ENCODE data around the gene LEPROT.
"Not testable (repeated sequence)": the region's sequence is repeated elsewhere in the genome, so short reads cannot be mapped to it uniquely, and the experiment has no call there.

The LEPROT gene

GRCh38 chr1:65420590-65421350 is at the start of gene LEPROT, which contains the start of gene LEPR:
Gene LEPROT (plus strand): TSS chr1:65420668. CDS start chr1:65420725, 57 bp downstream.
Gene LEPR (plus strand): TSS chr1:65420668. CDS start chr1:65565566, 144,898 bp downstream.
- Histone ChIP-seq H3K27me3 (ENCODE audit: insufficient read depth, low read length) (no peaks in the 10 kb centered on the region), H3K27ac (ENCODE audit: low read length) (peak within 1 kb of the TSS; percentile 76), H3K4me3 (ENCODE audit: low read length) (peak within 1 kb of the TSS; percentile 88), H3K9me3 (ENCODE audit: insufficient read depth, low read depth, low read length) (no peaks in the 10 kb centered on the region), H3K4me1 (ENCODE audit: insufficient read depth, low read length) (peaks cover 39% of the 10 kb centered on the region), H3K9ac (ENCODE audit: low read depth, low read length) (peak within 1 kb of the TSS; percentile 90), H3K36me3 (ENCODE audit: insufficient read depth, low read depth, low read length) (no peaks in the 10 kb centered on the region)

DNA sequence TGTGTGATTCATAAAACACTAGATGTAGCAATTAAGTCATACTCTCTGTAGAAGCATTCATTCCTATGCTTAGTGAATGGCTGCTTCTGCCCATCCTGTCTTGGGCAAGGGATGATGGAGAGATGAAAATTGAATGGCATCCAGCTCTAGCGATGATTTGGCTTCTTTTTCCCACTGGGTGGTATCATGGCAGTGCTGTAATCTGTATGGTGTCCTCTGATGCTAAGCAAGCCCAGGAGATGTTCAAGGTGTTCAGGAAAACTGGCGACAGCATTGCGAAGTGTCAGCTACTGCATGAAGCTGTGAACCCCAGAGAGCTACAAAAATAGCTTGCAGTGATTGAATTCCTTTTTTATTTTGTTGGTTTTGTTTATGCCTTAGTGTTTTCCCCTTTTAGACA is 48.9 kb upstream of the LEPROT start:
- Histone ChIP-seq H3K4me1 (ENCODE audit: insufficient read depth, low read length) (no peaks in the 10 kb centered on the region), H3K9me3 (ENCODE audit: insufficient read depth, low read depth, low read length) (no peaks in the 10 kb centered on the region), H3K9ac (ENCODE audit: low read depth, low read length) (no peak overlapping the region), H3K4me3 (ENCODE audit: low read length) (no peak overlapping the region), H3K27ac (ENCODE audit: low read length) (no peak overlapping the region), H3K27me3 (ENCODE audit: insufficient read depth, low read length) (no peaks in the 10 kb centered on the region), H3K36me3 (ENCODE audit: insufficient read depth, low read depth, low read length) (no peaks in the 10 kb centered on the region)

DNA sequence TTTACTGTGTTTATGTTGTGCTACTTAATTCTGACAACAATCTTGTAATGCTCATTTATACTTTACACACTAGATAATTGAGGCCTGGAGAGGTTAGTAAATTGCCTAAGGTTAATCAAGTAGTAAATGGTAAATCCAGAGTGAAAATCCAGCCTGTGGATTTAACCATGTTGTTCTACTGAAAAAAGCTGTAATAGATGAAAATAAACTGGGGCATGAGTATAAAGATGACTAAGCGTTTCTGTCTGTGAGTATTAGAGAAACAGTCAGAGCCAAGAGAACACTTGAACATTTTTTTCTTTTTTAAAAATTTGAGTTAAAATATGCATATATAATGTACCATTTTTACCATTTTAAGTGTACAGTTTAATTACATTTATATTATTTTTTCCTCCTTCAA is 47.9 kb upstream of the LEPROT start:
- Histone ChIP-seq H3K9me3 (ENCODE audit: insufficient read depth, low read depth, low read length) (no peaks in the 10 kb centered on the region), H3K4me1 (ENCODE audit: insufficient read depth, low read length) (no peaks in the 10 kb centered on the region), H3K9ac (ENCODE audit: low read depth, low read length) (no peak overlapping the region), H3K36me3 (ENCODE audit: insufficient read depth, low read depth, low read length) (no peaks in the 10 kb centered on the region), H3K4me3 (ENCODE audit: low read length) (no peak overlapping the region), H3K27me3 (ENCODE audit: insufficient read depth, low read length) (no peaks in the 10 kb centered on the region), H3K27ac (ENCODE audit: low read length) (no peak overlapping the region)

GRCh38 chr1:65377496-65378246 is 42.8 kb upstream of the LEPROT start:
- no peaks in the 10 kb centered on the region for H3K9me3 ChIP-seq (ENCODE audit: insufficient read depth, low read depth, low read length)
- H3K4me3 ChIP-seq (ENCODE audit: low read length) = no peak overlapping the region
- no peaks in the 10 kb centered on the region for H3K4me1 ChIP-seq (ENCODE audit: insufficient read depth, low read length)
- H3K36me3 ChIP-seq (ENCODE audit: insufficient read depth, low read depth, low read length) = no peaks in the 10 kb centered on the region
- no peak overlapping the region for H3K27ac ChIP-seq (ENCODE audit: low read length)
- H3K9ac ChIP-seq (ENCODE audit: low read depth, low read length) = no peak overlapping the region
- no peaks in the 10 kb centered on the region for H3K27me3 ChIP-seq (ENCODE audit: insufficient read depth, low read length)

- Histone ChIP-seq H3K4me3 (ENCODE audit: low read length) (no peak overlapping the region), H3K9ac (ENCODE audit: low read depth, low read length) (no peak overlapping the region), H3K36me3 (ENCODE audit: insufficient read depth, low read depth, low read length) (no peaks in the 10 kb centered on the region), H3K4me1 (ENCODE audit: insufficient read depth, low read length) (no peaks in the 10 kb centered on the region), H3K27me3 (ENCODE audit: insufficient read depth, low read length) (no peaks in the 10 kb centered on the region), H3K9me3 (ENCODE audit: insufficient read depth, low read depth, low read length) (no peaks in the 10 kb centered on the region), H3K27ac (ENCODE audit: low read length) (no peak overlapping the region)
Observed at GRCh38 chr1:65378247-65378946, 42.1 kb upstream of the LEPROT start.

GRCh38 chr1:65384426-65384825 is 36.0 kb upstream of the LEPROT start:
- not testable (repeated sequence) for H3K9me3 ChIP-seq (ENCODE audit: insufficient read depth, low read depth, low read length); H3K36me3 ChIP-seq (ENCODE audit: insufficient read depth, low read depth, low read length); H3K4me3 ChIP-seq (ENCODE audit: low read length); H3K27me3 ChIP-seq (ENCODE audit: insufficient read depth, low read length); H3K4me1 ChIP-seq (ENCODE audit: insufficient read depth, low read length); H3K27ac ChIP-seq (ENCODE audit: low read length); H3K9ac ChIP-seq (ENCODE audit: low read depth, low read length)

- Histone ChIP-seq H3K27ac (ENCODE audit: low read length) (no peak overlapping the region), H3K27me3 (ENCODE audit: insufficient read depth, low read length) (no peaks in the 10 kb centered on the region), H3K36me3 (ENCODE audit: insufficient read depth, low read depth, low read length) (no peaks in the 10 kb centered on the region), H3K9me3 (ENCODE audit: insufficient read depth, low read depth, low read length) (no peaks in the 10 kb centered on the region), H3K9ac (ENCODE audit: low read depth, low read length) (no peak overlapping the region), H3K4me3 (ENCODE audit: low read length) (no peak overlapping the region), H3K4me1 (ENCODE audit: insufficient read depth, low read length) (no peaks in the 10 kb centered on the region)
Observed at GRCh38 chr1:65386439-65386838, 34.0 kb upstream of the LEPROT start.

- H3K4me3 ChIP-seq (ENCODE audit: low read length) = no peak overlapping the region
- H3K27me3 ChIP-seq (ENCODE audit: insufficient read depth, low read length) = no peaks in the 10 kb centered on the region
- no peak overlapping the region for H3K9ac ChIP-seq (ENCODE audit: low read depth, low read length)
- H3K36me3 ChIP-seq (ENCODE audit: insufficient read depth, low read depth, low read length) = no peaks in the 10 kb centered on the region
- H3K9me3 ChIP-seq (ENCODE audit: insufficient read depth, low read depth, low read length) = no peaks in the 10 kb centered on the region
- no peak overlapping the region for H3K27ac ChIP-seq (ENCODE audit: low read length)
- H3K4me1 ChIP-seq (ENCODE audit: insufficient read depth, low read length) = no peaks in the 10 kb centered on the region
Observed at GRCh38 chr1:65387821-65388220, 32.6 kb upstream of the LEPROT start.

GRCh38 chr1:65388908-65389695 is 31.4 kb upstream of the LEPROT start:
- Histone ChIP-seq H3K36me3 (ENCODE audit: insufficient read depth, low read depth, low read length) (no peaks in the 10 kb centered on the region), H3K4me1 (ENCODE audit: insufficient read depth, low read length) (no peaks in the 10 kb centered on the region), H3K9ac (ENCODE audit: low read depth, low read length) (no peak overlapping the region), H3K27me3 (ENCODE audit: insufficient read depth, low read length) (no peaks in the 10 kb centered on the region), H3K4me3 (ENCODE audit: low read length) (no peak overlapping the region), H3K9me3 (ENCODE audit: insufficient read depth, low read depth, low read length) (no peaks in the 10 kb centered on the region), H3K27ac (ENCODE audit: low read length) (no peak overlapping the region)

DNA sequence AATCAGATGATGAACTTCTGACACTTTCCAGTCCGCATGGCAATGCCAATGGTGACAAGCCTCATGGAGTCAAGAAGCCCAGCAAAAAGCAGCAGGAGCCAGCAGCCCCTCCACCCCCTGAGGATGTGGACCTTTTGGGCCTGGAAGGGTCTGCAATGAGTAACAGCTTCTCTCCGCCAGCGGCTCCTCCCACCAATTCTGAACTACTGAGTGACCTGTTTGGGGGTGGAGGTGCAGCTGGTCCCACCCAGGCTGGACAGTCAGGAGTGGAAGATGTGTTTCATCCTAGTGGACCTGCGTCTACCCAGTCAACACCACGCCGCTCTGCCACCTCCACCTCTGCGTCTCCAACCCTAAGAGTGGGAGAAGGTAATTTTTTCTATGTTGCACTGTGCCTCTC is 28.0 kb upstream of the LEPROT start:
- no peaks in the 10 kb centered on the region for H3K36me3 ChIP-seq (ENCODE audit: insufficient read depth, low read depth, low read length)
- no peaks in the 10 kb centered on the region for H3K27me3 ChIP-seq (ENCODE audit: insufficient read depth, low read length)
- no peak overlapping the region for H3K4me3 ChIP-seq (ENCODE audit: low read length)

GRCh38 chr1:65393347-65393746 is 27.1 kb upstream of the LEPROT start:
- Histone ChIP-seq H3K27me3 (ENCODE audit: insufficient read depth, low read length) (no peaks in the 10 kb centered on the region), H3K27ac (ENCODE audit: low read length) (no peak overlapping the region), H3K4me3 (ENCODE audit: low read length) (no peak overlapping the region), H3K4me1 (ENCODE audit: insufficient read depth, low read length) (no peaks in the 10 kb centered on the region), H3K9ac (ENCODE audit: low read depth, low read length) (no peak overlapping the region), H3K36me3 (ENCODE audit: insufficient read depth, low read depth, low read length) (no peaks in the 10 kb centered on the region), H3K9me3 (ENCODE audit: insufficient read depth, low read depth, low read length) (no peaks in the 10 kb centered on the region)

More for the DNA sequence above, 28.0 kb upstream of the LEPROT start:
- no peaks in the 10 kb centered on the region for H3K9me3 ChIP-seq (ENCODE audit: insufficient read depth, low read depth, low read length)
- H3K9ac ChIP-seq (ENCODE audit: low read depth, low read length) = no peak overlapping the region
- H3K27ac ChIP-seq (ENCODE audit: low read length) = no peak overlapping the region
- H3K4me1 ChIP-seq (ENCODE audit: insufficient read depth, low read length) = no peaks in the 10 kb centered on the region
